ENCODE measurements around the gene FYB2.

- TF ChIP-seq CTCF (IDR thresholded peaks at IDR 0.05) (no peak), POLR2A (IDR thresholded peaks at IDR 0.05) (no peak)
These were observed 15.1 kb upstream of the FYB2 start for GRCh38 chr1:56834137-56834900.
